H9 (cell line): ENCODE results near the gene EFCAB3. TPM values are rescaled to one million over a fixed set of nuclear protein-coding genes. Genes with fewer than 3 reads are reported as not detected.
"Not testable (repeated sequence)": the region's sequence is repeated elsewhere in the genome, so short reads cannot be mapped to it uniquely, and the experiment has no call there.

Experiments
- DNase-seq: peaks from one replicate; pipeline ENCODE4 v3.0.0-alpha.2; 2017
- H2AFZ ChIP-seq: one replicate; pipeline ENCODE4 v1.6.1; 2013; ENCODE audit warnings: mild to moderate bottlenecking, low read length, control low read depth, moderate library complexity
- H2AK5ac ChIP-seq: 2 replicates; pipeline ENCODE4 v1.6.1; 2013; ENCODE audit warnings: low read length, control low read depth, mixed read lengths; ENCODE audit not compliant: insufficient read length
- H2BK120ac ChIP-seq: one replicate; pipeline ENCODE4 v1.6.1; 2013; ENCODE audit warnings: low read depth, mild to moderate bottlenecking, low read length, control low read depth, inconsistent platforms; ENCODE audit not compliant: poor library complexity, severe bottlenecking
- H2BK12ac ChIP-seq: 2 replicates; pipeline ENCODE4 v1.6.1; 2013; ENCODE audit warnings: low read length, control low read depth, mixed read lengths, low read depth; ENCODE audit not compliant: insufficient read length
- H2BK15ac ChIP-seq: 2 replicates; pipeline ENCODE4 v1.6.1; 2013; ENCODE audit warnings: low read depth, low read length, control low read depth
- H2BK20ac ChIP-seq: one replicate; pipeline ENCODE4 v1.6.1; 2013; ENCODE audit warnings: low read depth, mild to moderate bottlenecking, low read length, control low read depth, inconsistent platforms; ENCODE audit not compliant: poor library complexity, severe bottlenecking
- H2BK5ac ChIP-seq: 2 replicates; pipeline ENCODE4 v1.6.1; 2013; ENCODE audit warnings: low read length, control low read depth, mixed read lengths; ENCODE audit not compliant: insufficient read length
- H3K14ac ChIP-seq: 2 replicates; pipeline ENCODE4 v1.6.1; 2013; ENCODE audit warnings: low read length, control low read depth; ENCODE audit not compliant: insufficient read depth
- H3K18ac ChIP-seq: 2 replicates; pipeline ENCODE4 v1.6.1; 2013; ENCODE audit warnings: low read depth, mild to moderate bottlenecking, mixed read lengths, low read length, control low read depth; ENCODE audit not compliant: insufficient read length
- H3K23ac ChIP-seq: 2 replicates; pipeline ENCODE4 v1.6.1; 2013; ENCODE audit warnings: low read length, control low read depth, mixed read lengths, low read depth; ENCODE audit not compliant: insufficient read length
- H3K23me2 ChIP-seq: 2 replicates; pipeline ENCODE4 v1.6.1; 2013; ENCODE audit warnings: low read depth, mild to moderate bottlenecking, mixed read lengths, low read length, control low read depth; ENCODE audit not compliant: insufficient read length, poor library complexity, severe bottlenecking
- H3K27ac ChIP-seq: 2 replicates; pipeline ENCODE4 v1.5.1; 2013; ENCODE audit warnings: low read length, control low read depth, mixed read lengths, low read depth; ENCODE audit not compliant: insufficient read length
- H3K27me3 ChIP-seq: 2 replicates; pipeline ENCODE4 v1.6.1; 2013; ENCODE audit warnings: low read length, control low read depth, inconsistent platforms; ENCODE audit not compliant: insufficient read depth
- H3K4ac ChIP-seq: 2 replicates; pipeline ENCODE4 v1.6.1; 2013; ENCODE audit warnings: low read depth, mild to moderate bottlenecking, control low read depth, inconsistent platforms, low read length, moderate library complexity
- H3K4me1 ChIP-seq: 2 replicates; pipeline ENCODE4 v1.6.1; 2013; ENCODE audit warnings: low read length, control low read depth, inconsistent platforms; ENCODE audit not compliant: insufficient read depth
- H3K4me2 ChIP-seq: 2 replicates; pipeline ENCODE4 v1.6.1; 2013; ENCODE audit warnings: low read length, control low read depth, mixed read lengths; ENCODE audit not compliant: insufficient read length, insufficient read depth
- H3K56ac ChIP-seq: 2 replicates; pipeline ENCODE4 v1.6.1; 2013; ENCODE audit warnings: low read depth, mild to moderate bottlenecking, mixed read lengths, low read length, control low read depth; ENCODE audit not compliant: insufficient read length
- H3K79me1 ChIP-seq: 2 replicates; pipeline ENCODE4 v1.6.1; 2013; ENCODE audit warnings: low read depth, mild to moderate bottlenecking, moderate library complexity, low read length, control low read depth, inconsistent platforms; ENCODE audit not compliant: insufficient read depth, poor library complexity, severe bottlenecking
- H3K79me2 ChIP-seq: 2 replicates; pipeline ENCODE4 v1.6.1; 2013; ENCODE audit warnings: low read length, control low read depth, inconsistent platforms; ENCODE audit not compliant: insufficient read depth
- H3K9ac ChIP-seq: 2 replicates; pipeline ENCODE4 v1.6.1; 2013; ENCODE audit warnings: low read length, control low read depth, mixed read lengths; ENCODE audit not compliant: insufficient read length; ENCODE audit errors: extremely low read depth
- H3K9me3 ChIP-seq: one replicate; pipeline ENCODE4 v1.6.1; 2013; ENCODE audit warnings: low read depth, low read length, inconsistent platforms; ENCODE audit not compliant: control insufficient read depth
- H3T11ph ChIP-seq: one replicate; pipeline ENCODE4 v1.6.1; 2013; ENCODE audit warnings: mild to moderate bottlenecking, low read length, control low read depth, inconsistent platforms
- H4K20me1 ChIP-seq: one replicate; pipeline ENCODE4 v1.6.1; 2013; ENCODE audit not compliant: control insufficient read depth, insufficient read length, insufficient read depth
- H4K5ac ChIP-seq: 2 replicates; pipeline ENCODE4 v1.6.1; 2013; ENCODE audit warnings: low read depth, mild to moderate bottlenecking, mixed read lengths, low read length, control low read depth; ENCODE audit not compliant: insufficient read length
- H4K8ac ChIP-seq: replicated peaks from 2 replicates; pipeline ENCODE4 v1.6.1; 2013; ENCODE audit warnings: low read length, control low read depth, mixed read lengths, low read depth; ENCODE audit not compliant: insufficient read length
- H4K91ac ChIP-seq: 2 replicates; pipeline ENCODE4 v1.6.1; 2013; ENCODE audit warnings: low read depth, mild to moderate bottlenecking, moderate library complexity, mixed read lengths, low read length, control low read depth; ENCODE audit not compliant: insufficient read length
- H3K27ac Mint-ChIP-seq, 3 experiments: 2 replicates in 2 of 3; 3 replicates in 1 of 3; pipeline ENCODE4 v1.8.0; 2020 to 2021; ENCODE audit warnings: mixed read lengths in 3 of 3, mild to moderate bottlenecking in 1 of 3, moderate library complexity in 1 of 3
- H3K27me3 Mint-ChIP-seq: 2 replicates; pipeline ENCODE4 v1.8.0; 2021; ENCODE audit warnings: low read depth, mild to moderate bottlenecking, moderate library complexity, mixed read lengths
- H3K36me3 Mint-ChIP-seq, 3 experiments: 2 replicates in 2 of 3; 3 replicates in 1 of 3; pipeline ENCODE4 v1.8.0; 2020 to 2021; ENCODE audit warnings: low read depth in 3 of 3, mixed read lengths in 3 of 3; ENCODE audit not compliant: insufficient read depth in 1 of 3
- H3K4me1 Mint-ChIP-seq, 2 experiments: 2 replicates each; pipeline ENCODE4 v1.8.0; 2020; ENCODE audit warnings: mixed read lengths in 2 of 2
- H3K4me3 Mint-ChIP-seq, 2 experiments: 2 replicates in 1 of 2; 3 replicates in 1 of 2; pipeline ENCODE4 v1.8.0; 2020 to 2021; ENCODE audit warnings: mild to moderate bottlenecking in 2 of 2, mixed read lengths in 2 of 2, moderate library complexity in 1 of 2
- H3K9me3 Mint-ChIP-seq, 2 experiments: 2 replicates in 1 of 2; 3 replicates in 1 of 2; pipeline ENCODE4 v1.8.0; 2020; ENCODE audit warnings: mild to moderate bottlenecking in 2 of 2, mixed read lengths in 2 of 2, moderate library complexity in 1 of 2
- CTCF ChIP-seq: fragments of 200-600 bp; sonication (generic); conservative IDR thresholded peaks from 3 replicates; pipeline ENCODE4 v1.8.0; 2021; ENCODE audit warnings: antibody characterized with exemption, mild to moderate bottlenecking
- WGBS: extraction: QIAGEN DNeasy Blood & Tissue Kit; methylation state at CpG from one replicate; pipeline ENCODE4 v1.1.7; 2013; ENCODE audit warnings: missing lambda C conversion rate, low lambda C conversion rate, mixed read lengths; ENCODE audit not compliant: insufficient read length; ENCODE audit errors: extremely low coverage; 5-methylcytosine and 5-hydroxymethylcytosine counted together
- total RNA-seq: library from RNA; stranded (reverse); gene quantifications from 2 replicates; pipeline ENCODE4 v1.2.1, GENCODE V29; 2021

Gene EFCAB3
- total RNA-seq, 1 experiment from 2014 or later, result not detected

- Histone ChIP-seq H2BK120ac (no peak overlapping the region), H4K8ac (no peak overlapping the region), H2BK15ac (no peak overlapping the region), H3K4me1 (no peaks in the 10 kb centered on the region), H2AFZ (no peak overlapping the region), H3K9me3 (no peaks in the 10 kb centered on the region), H2BK12ac (no peak overlapping the region), H3K79me1 (no peaks in the 10 kb centered on the region), H3K14ac (no peak overlapping the region), H3K27me3 (no peaks in the 10 kb centered on the region), H3K4ac (no peak overlapping the region), H3K23ac (no peak overlapping the region), H3K56ac (no peak overlapping the region), H3K27ac (no peak overlapping the region), H3K9ac (no peak overlapping the region), H4K20me1 (no peaks in the 10 kb centered on the region), H4K91ac (no peak overlapping the region), H3K18ac (no peak overlapping the region), H3K4me2 (no peak overlapping the region), H2BK20ac (no peak overlapping the region), H4K5ac (no peak overlapping the region), H3K23me2 (no peaks in the 10 kb centered on the region), H2BK5ac (no peak overlapping the region), H2AK5ac (no peak overlapping the region), H3T11ph (no peak overlapping the region), H3K79me2 (no peaks in the 10 kb centered on the region)
- H3K4me1 Mint-ChIP-seq, result no peaks in the 10 kb centered on the region
- no peaks in the 10 kb centered on the region for H3K9me3 Mint-ChIP-seq
- no peak for TF ChIP-seq CTCF
- H3K27me3 Mint-ChIP-seq, result no peaks in the 10 kb centered on the region
- no CpG with 5 or more reads among the region's 4 CpGs for WGBS
- DNase-seq, result no peak
- no peak overlapping the region for H3K27ac Mint-ChIP-seq
- H3K36me3 Mint-ChIP-seq, result peaks cover 34 to 71% (median 65%) of the 10 kb centered on the region in 3 experiments
- no peak overlapping the region for H3K4me3 Mint-ChIP-seq
Measured at GRCh38 chr17:62444063-62444462, 63.7 kb downstream of the EFCAB3 start.

GRCh38 chr17:62445791-62446190 lies 65.4 kb downstream of the EFCAB3 start:
- not testable (repeated sequence) for H3K27me3 Mint-ChIP-seq, H2AK5ac ChIP-seq, H4K8ac ChIP-seq, H2AFZ ChIP-seq, H2BK12ac ChIP-seq, DNase-seq, H2BK20ac ChIP-seq, H3T11ph ChIP-seq, H3K27me3 ChIP-seq, H3K4me3 Mint-ChIP-seq, H2BK120ac ChIP-seq, H3K23ac ChIP-seq, H2BK15ac ChIP-seq, H4K5ac ChIP-seq, H3K4me2 ChIP-seq, H2BK5ac ChIP-seq, H3K4me1 ChIP-seq, H3K79me2 ChIP-seq, H4K20me1 ChIP-seq, H3K4me1 Mint-ChIP-seq, H3K9me3 ChIP-seq, H3K14ac ChIP-seq, H4K91ac ChIP-seq, H3K56ac ChIP-seq, H3K23me2 ChIP-seq, H3K27ac Mint-ChIP-seq, H3K18ac ChIP-seq, H3K9me3 Mint-ChIP-seq, H3K27ac ChIP-seq, H3K9ac ChIP-seq, H3K79me1 ChIP-seq, H3K4ac ChIP-seq
- peaks cover 31 to 66% (median 57%) of the 10 kb centered on the region in 3 experiments; a peak in 6 of 7 replicates for H3K36me3 Mint-ChIP-seq
- WGBS, result no CpG with 5 or more reads among the region's 4 CpGs
